WERI-Rb-1 (cell line): ENCODE measurements around the gene GABRG3.

Experiments
- DNase-seq: peaks from one replicate; pipeline ENCODE4 v3.0.0-alpha.2; 2020
- H3K27ac ChIP-seq: fragments of 250-450 bp; sonication (Bioruptor Pico); 2 replicates; pipeline ENCODE4 v1.5.1; 2020; ENCODE audit warnings: mild to moderate bottlenecking, moderate library complexity
- H3K27me3 ChIP-seq: fragments of 250-450 bp; sonication (Bioruptor Pico); 2 replicates; pipeline ENCODE4 v1.5.1; 2021; ENCODE audit warnings: mild to moderate bottlenecking, low read depth, moderate library complexity; ENCODE audit not compliant: insufficient read depth, severe bottlenecking
- H3K36me3 ChIP-seq: fragments of 250-450 bp; sonication (Bioruptor Pico); 2 replicates; pipeline ENCODE4 v1.5.1; 2020; ENCODE audit warnings: mild to moderate bottlenecking, moderate library complexity
- H3K4me3 ChIP-seq: 2 replicates; pipeline ENCODE4 v1.5.1; 2011; ENCODE audit warnings: low read depth, mild to moderate bottlenecking, control low read depth, low read length
- H3K9me3 ChIP-seq: fragments of 250-450 bp; sonication (Bioruptor Pico); 2 replicates; pipeline ENCODE4 v1.5.1; 2021; ENCODE audit warnings: mild to moderate bottlenecking, moderate library complexity; ENCODE audit not compliant: severe bottlenecking
- TF ChIP-seq, protein P1 (sequence below): IDR thresholded peaks from 2 replicates; pipeline ENCODE4 v1.5.1; 2011; ENCODE audit warnings: low read depth, mild to moderate bottlenecking, control low read depth, inconsistent platforms, low read length

GABRG3 gene

DNA sequence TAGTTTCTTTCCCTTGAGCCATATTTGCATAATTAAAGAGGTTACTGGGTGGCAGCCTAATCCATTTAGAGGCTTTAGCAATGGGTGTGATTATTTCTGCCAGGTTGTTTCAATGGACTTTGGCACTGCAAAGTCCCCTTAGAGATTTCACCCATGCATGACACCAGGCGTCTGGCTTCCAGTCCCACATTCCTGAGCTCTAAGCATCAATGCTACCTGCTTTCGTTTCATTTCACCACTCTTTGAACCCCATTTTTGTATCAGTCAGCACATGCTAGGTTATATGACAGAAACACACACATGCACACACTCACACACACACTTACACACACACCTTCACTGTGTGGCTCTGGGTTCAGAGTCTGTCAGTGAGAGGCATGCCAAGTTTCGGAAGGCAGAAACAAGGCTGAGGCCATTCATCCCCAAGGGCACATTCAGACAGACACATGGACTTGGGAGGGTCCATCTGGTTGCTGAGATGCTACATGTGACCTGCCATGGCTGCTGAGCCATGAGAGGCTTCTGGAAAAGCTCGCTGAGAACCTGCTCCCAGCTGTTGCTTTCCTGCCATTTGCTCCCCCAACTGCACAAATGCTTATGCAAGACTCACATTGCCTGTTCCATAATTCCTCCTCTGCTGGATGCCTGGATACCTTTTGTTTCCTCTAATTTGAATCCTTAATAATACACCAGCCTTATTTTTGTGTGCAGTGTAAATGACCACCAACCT is 354.1 kb downstream of the GABRG3 start:
- DNase-seq = no peak
- no peaks in the 10 kb centered on the region for H3K9me3 ChIP-seq
- H3K36me3 ChIP-seq = no peaks in the 10 kb centered on the region
- TF ChIP-seq, protein P1, sequence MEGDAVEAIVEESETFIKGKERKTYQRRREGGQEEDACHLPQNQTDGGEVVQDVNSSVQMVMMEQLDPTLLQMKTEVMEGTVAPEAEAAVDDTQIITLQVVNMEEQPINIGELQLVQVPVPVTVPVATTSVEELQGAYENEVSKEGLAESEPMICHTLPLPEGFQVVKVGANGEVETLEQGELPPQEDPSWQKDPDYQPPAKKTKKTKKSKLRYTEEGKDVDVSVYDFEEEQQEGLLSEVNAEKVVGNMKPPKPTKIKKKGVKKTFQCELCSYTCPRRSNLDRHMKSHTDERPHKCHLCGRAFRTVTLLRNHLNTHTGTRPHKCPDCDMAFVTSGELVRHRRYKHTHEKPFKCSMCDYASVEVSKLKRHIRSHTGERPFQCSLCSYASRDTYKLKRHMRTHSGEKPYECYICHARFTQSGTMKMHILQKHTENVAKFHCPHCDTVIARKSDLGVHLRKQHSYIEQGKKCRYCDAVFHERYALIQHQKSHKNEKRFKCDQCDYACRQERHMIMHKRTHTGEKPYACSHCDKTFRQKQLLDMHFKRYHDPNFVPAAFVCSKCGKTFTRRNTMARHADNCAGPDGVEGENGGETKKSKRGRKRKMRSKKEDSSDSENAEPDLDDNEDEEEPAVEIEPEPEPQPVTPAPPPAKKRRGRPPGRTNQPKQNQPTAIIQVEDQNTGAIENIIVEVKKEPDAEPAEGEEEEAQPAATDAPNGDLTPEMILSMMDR = no peak
- H3K4me3 ChIP-seq = no peak overlapping the region
- H3K27ac ChIP-seq = no peak overlapping the region
- H3K27me3 ChIP-seq = no peaks in the 10 kb centered on the region

DNA sequence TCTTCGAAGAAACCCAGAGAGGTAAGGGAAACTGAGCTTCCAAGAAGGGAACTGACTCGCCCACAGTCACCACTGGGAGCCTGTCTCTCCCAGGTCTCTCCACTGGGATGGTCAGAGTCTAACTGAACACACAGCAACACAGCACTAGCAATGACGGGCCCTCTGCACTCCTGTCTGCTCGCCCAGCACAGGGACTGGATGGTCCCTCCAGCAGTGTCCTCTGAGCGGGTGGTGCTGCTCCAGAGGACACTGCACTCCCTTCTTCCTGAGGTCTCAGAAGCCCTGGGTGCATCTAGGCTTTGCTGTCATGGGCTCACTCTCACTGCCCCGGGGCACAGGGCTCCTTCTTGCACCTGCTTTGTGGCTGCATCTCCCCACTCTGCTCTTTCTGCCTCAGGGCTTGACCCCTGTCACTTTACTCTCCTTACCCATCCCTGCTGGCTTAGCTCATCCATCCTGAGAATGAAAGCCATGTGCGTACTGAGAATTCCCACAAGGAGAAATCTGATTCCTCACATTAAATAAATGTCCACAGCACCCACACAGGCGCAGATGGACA is 356.6 kb downstream of the GABRG3 start:
- Histone ChIP-seq H3K27me3 (no peaks in the 10 kb centered on the region), H3K36me3 (no peaks in the 10 kb centered on the region), H3K9me3 (no peaks in the 10 kb centered on the region), H3K4me3 (no peak overlapping the region), H3K27ac (no peak overlapping the region)
- no peak for DNase-seq
- TF ChIP-seq, protein P1 = no peak

DNA sequence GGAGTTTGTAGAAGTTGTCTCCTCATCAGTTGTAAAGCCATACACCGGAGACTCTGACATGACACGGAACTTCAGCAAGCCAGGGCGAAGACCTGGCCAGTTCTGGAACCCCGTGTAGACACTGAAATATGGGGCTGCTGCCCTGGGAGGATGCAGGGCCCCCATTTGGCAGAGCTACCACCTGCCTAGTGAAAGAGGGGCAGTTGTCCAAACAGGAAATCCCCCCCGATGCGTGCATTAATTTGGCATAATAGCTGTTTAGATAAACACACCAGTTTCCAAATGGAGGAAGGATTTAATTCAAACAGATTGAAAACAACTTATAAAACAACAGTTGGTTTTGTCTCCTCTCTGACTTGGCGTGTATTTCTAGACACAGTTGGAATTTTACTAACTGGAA is 357.2 kb downstream of the GABRG3 start:
- H3K36me3 ChIP-seq = no peaks in the 10 kb centered on the region
- no peak for DNase-seq
- H3K27me3 ChIP-seq = no peaks in the 10 kb centered on the region
- H3K9me3 ChIP-seq = no peaks in the 10 kb centered on the region
- no peak overlapping the region for H3K27ac ChIP-seq
- TF ChIP-seq, protein P1 = no peak
- no peak overlapping the region for H3K4me3 ChIP-seq

DNA sequence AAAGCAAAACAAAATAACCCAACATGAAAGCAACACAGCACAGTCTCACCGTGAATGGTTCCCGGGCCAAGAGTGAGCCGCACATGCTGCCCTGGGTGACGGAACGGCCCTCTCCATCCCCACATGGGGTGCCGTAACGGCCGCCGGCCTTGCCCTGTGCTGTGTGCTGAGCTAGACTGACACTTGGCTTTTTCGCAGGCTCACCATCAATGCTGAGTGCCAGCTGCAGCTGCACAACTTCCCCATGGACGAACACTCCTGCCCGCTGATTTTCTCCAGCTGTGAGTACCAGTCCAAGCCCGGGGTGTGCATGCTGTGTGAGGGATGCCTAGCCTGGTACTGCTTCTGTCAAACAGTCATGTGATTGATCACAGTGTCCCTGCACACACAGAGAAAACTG is 357.6 kb downstream of the GABRG3 start:
- no peak for DNase-seq
- Histone ChIP-seq H3K9me3 (no peaks in the 10 kb centered on the region), H3K4me3 (no peak overlapping the region), H3K27me3 (no peaks in the 10 kb centered on the region), H3K27ac (no peak overlapping the region), H3K36me3 (no peaks in the 10 kb centered on the region)
- TF ChIP-seq, protein P1 = no peak

DNA sequence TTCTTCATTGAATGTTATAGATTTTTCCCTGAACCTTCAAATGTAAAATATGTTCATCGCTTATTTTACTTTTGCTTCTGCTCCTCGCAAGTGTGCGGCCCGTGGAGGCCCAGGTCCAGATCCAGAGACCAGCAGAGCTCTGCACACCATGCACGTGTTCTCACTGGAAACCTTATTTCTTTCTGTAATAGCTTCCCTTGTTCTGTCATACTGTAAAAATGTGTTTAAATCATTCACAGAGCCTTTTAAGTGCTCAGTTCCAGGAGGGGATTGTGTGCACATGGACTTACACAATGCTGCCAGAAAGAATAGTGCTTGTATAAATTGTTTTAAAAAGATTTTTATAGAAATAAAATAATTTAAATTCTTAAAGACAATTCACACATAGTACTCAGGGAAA is 359.3 kb downstream of the GABRG3 start:
- H3K27me3 ChIP-seq = no peaks in the 10 kb centered on the region
- no peak overlapping the region for H3K27ac ChIP-seq
- DNase-seq = no peak
- no peaks in the 10 kb centered on the region for H3K9me3 ChIP-seq
- no peak overlapping the region for H3K4me3 ChIP-seq
- TF ChIP-seq, protein P1 = no peak
- H3K36me3 ChIP-seq = no peaks in the 10 kb centered on the region

DNA sequence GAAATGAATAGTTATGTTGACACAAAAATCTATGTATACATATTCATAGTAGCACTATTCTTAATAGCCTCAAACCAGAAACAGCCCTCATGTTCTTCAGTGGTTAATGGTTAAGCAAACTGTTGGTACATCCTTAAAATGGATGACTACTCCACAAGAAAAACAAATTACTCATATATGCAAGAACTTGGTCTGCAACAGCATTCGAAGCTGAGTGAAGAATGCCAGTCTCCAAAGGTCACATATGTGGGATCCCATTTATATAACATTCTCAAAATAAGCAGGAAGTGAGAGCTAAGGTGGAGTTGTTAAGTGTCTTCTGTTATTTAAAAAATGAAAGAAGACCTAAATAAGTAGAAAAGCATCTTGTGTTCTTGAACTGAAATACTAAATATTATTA is 365.7 kb downstream of the GABRG3 start:
- Histone ChIP-seq H3K27me3 (no peaks in the 10 kb centered on the region), H3K4me3 (no peak overlapping the region), H3K9me3 (no peaks in the 10 kb centered on the region), H3K36me3 (no peaks in the 10 kb centered on the region), H3K27ac (no peak overlapping the region)
- DNase-seq = no peak
- TF ChIP-seq, protein P1 = no peak
